Small intestine (tissue), 7 donors: ENCODE measurements around the gene C2orf68. TPM values are rescaled to one million over a fixed set of nuclear protein-coding genes. Genes with fewer than 3 reads are reported as not detected.
"Not testable (repeated sequence)": the region's sequence is repeated elsewhere in the genome, so short reads cannot be mapped to it uniquely, and the experiment has no call there.

ENCODE experiments used
- DNase-seq, 2 donors: peaks; one replicate each; pipeline versions ENCODE4 v3.0.0 to v3.0.0-alpha.2; 2013
- FAIRE-seq: peaks from 2 replicates; lab custom pipeline; 2012; peaks lifted over from hg19 to GRCh38; lab: Jason Lieb, UNC
- H3K27ac ChIP-seq, 3 donors: one replicate each; pipeline ENCODE4 v1.5.1; 2013; ENCODE audit warnings: low read length in 2 of 3, mild to moderate bottlenecking in 2 of 3, control low read depth in 1 of 3, inconsistent platforms in 1 of 3, low read depth in 1 of 3, moderate library complexity in 1 of 3
- H3K27me3 ChIP-seq, 3 donors: one replicate each; pipeline ENCODE4 v1.6.1; 2013; ENCODE audit warnings: low read length in 3 of 3, inconsistent platforms in 1 of 3; ENCODE audit not compliant: control insufficient read depth in 3 of 3, insufficient read depth in 3 of 3
- H3K36me3 ChIP-seq, 3 donors: one replicate each; pipeline ENCODE4 v1.6.1; 2013; ENCODE audit warnings: low read length in 3 of 3, inconsistent platforms in 1 of 3, low read depth in 1 of 3, mild to moderate bottlenecking in 1 of 3, moderate library complexity in 1 of 3; ENCODE audit not compliant: control insufficient read depth in 3 of 3, insufficient read depth in 2 of 3
- H3K4me1 ChIP-seq, 3 donors: one replicate each; pipeline ENCODE4 v1.6.1; 2013; ENCODE audit warnings: low read length in 2 of 3, inconsistent platforms in 1 of 3, low read depth in 1 of 3, mild to moderate bottlenecking in 1 of 3, moderate library complexity in 1 of 3; ENCODE audit not compliant: control insufficient read depth in 3 of 3, insufficient read depth in 2 of 3
- H3K4me3 ChIP-seq, 3 donors: one replicate each; pipeline ENCODE4 v1.5.1; 2013; ENCODE audit warnings: low read length in 3 of 3, control low read depth in 1 of 3, inconsistent platforms in 1 of 3, low read depth in 1 of 3, mild to moderate bottlenecking in 1 of 3, moderate library complexity in 1 of 3
- H3K9me3 ChIP-seq, 2 donors: one replicate each; pipeline ENCODE4 v1.6.1; 2013; ENCODE audit warnings: low read depth in 1 of 2, low read length in 1 of 2; ENCODE audit not compliant: control insufficient read depth in 2 of 2, insufficient read depth in 1 of 2
- WGBS, 3 donors: extraction: QIAGEN DNeasy Blood & Tissue Kit; methylation state at CpG; one replicate each; pipeline ENCODE4 v1.1.7; 2013; 5-methylcytosine and 5-hydroxymethylcytosine counted together
- polyA plus RNA-seq, 4 donors: library from polyadenylated mRNA; stranded (reverse) in 3 of 4; unstranded in 1 of 4; fragments of 200-250 nt in 3 of 4; fragments of 120-200 nt in 1 of 4; gene quantifications; one replicate each; pipeline versions ENCODE4 v1.2.1 to v1.2.3, GENCODE V29; 2013
- donor health status: healthy with polysubstance abuse.
- donor health status: control.
- donor health status: control.
- donor health status: Bipolar disorder and iron deficiency.
- donor health status: healthy.

C2orf68 gene
- polyA plus RNA-seq, 4 donors: 16.2 to 44.8 (median 25.3) TPM

GRCh38 chr2:85593023-85593422 is 18.8 kb downstream of the C2orf68 start:
- peaks cover 4 to 30% (median 6%) of the 10 kb centered on the region in 3 donors for H3K4me1 ChIP-seq
- FAIRE-seq: no peak

GRCh38 chr2:85592299-85592698 is 19.6 kb downstream of the C2orf68 start:
- DNase-seq, H3K9me3 ChIP-seq, H3K27me3 ChIP-seq, FAIRE-seq, H3K27ac ChIP-seq, H3K4me3 ChIP-seq: not testable (repeated sequence)
- Histone ChIP-seq H3K36me3 (peaks cover 0 to 11% (median 0%) of the 10 kb centered on the region in 3 donors), H3K4me1 (peaks cover 4 to 23% (median 6%) of the 10 kb centered on the region in 3 donors)
- WGBS, 3 donors: 61 to 82% (median 72%) methylated on average over 9 of the region's 9 CpGs

More at GRCh38 chr2:85593023-85593422, 18.8 kb downstream of the C2orf68 start:
- DNase-seq: no peak
- H3K9me3 ChIP-seq: no peaks in the 10 kb centered on the region
- peaks cover 0 to 16% (median 0%) of the 10 kb centered on the region in 3 donors for H3K36me3 ChIP-seq
- no peak overlapping the region for H3K27ac ChIP-seq
- no peak overlapping the region for H3K4me3 ChIP-seq
- 29 to 72% (median 61%) methylated on average over 2 to 3 of the region's 3 CpGs for WGBS, 3 donors
- H3K27me3 ChIP-seq: no peaks in the 10 kb centered on the region

- H3K27me3 ChIP-seq: no peaks in the 10 kb centered on the region
- WGBS, 3 donors: 80 to 85% (median 81%) methylated on average over 12 of the region's 12 CpGs
- DNase-seq (no peak), FAIRE-seq (no peak)
- H3K27ac ChIP-seq: no peak overlapping the region
- H3K36me3 ChIP-seq: peaks cover 0 to 4% (median 0%) of the 10 kb centered on the region in 3 donors
- H3K4me3 ChIP-seq: no peak overlapping the region
- H3K4me1 ChIP-seq: peaks cover 2 to 15% (median 7%) of the 10 kb centered on the region in 3 donors
- no peaks in the 10 kb centered on the region for H3K9me3 ChIP-seq
Measured at GRCh38 chr2:85591563-85591962, 20.3 kb downstream of the C2orf68 start.

GRCh38 chr2:85590950-85591349 is 20.9 kb downstream of the C2orf68 start:
- Histone ChIP-seq H3K4me3 (no peak overlapping the region), H3K36me3 (peaks cover 0 to 2% (median 0%) of the 10 kb centered on the region in 3 donors), H3K4me1 (peaks cover 0 to 14% (median 12%) of the 10 kb centered on the region in 3 donors), H3K27ac (peak overlapping the region in 1 of 3 donors; percentile 75), H3K9me3 (no peaks in the 10 kb centered on the region), H3K27me3 (no peaks in the 10 kb centered on the region)
- WGBS, 3 donors: 75 to 84% (median 79%) methylated on average over 2 of the region's 2 CpGs
- DNase-seq (no peak), FAIRE-seq (no peak)

GRCh38 chr2:85589982-85590791 is 21.7 kb downstream of the C2orf68 start:
- peaks cover 0 to 2% (median 0%) of the 10 kb centered on the region in 3 donors for H3K36me3 ChIP-seq
- no peak for DNase-seq
- 52 to 72% (median 72%) methylated on average over 7 of the region's 7 CpGs for WGBS, 3 donors
- peak overlapping the region in 1 of 3 donors; percentile 75 for H3K27ac ChIP-seq
- H3K9me3 ChIP-seq: no peaks in the 10 kb centered on the region
- H3K4me1 ChIP-seq: peaks cover 2 to 21% (median 19%) of the 10 kb centered on the region in 3 donors
- no peaks in the 10 kb centered on the region for H3K27me3 ChIP-seq
- H3K4me3 ChIP-seq: no peak overlapping the region
- FAIRE-seq: no peak

GRCh38 chr2:85589181-85589580 is 22.7 kb downstream of the C2orf68 start:
- DNase-seq (no peak), FAIRE-seq (no peak)
- H3K4me1 ChIP-seq: peaks cover 2 to 20% (median 14%) of the 10 kb centered on the region in 3 donors
- no peaks in the 10 kb centered on the region for H3K27me3 ChIP-seq
- WGBS, 3 donors: 87 to 94% (median 93%) methylated on average over 4 of the region's 4 CpGs
- H3K27ac ChIP-seq: no peak overlapping the region
- H3K36me3 ChIP-seq: peaks cover 0 to 2% (median 0%) of the 10 kb centered on the region in 3 donors
- H3K9me3 ChIP-seq: no peaks in the 10 kb centered on the region
- H3K4me3 ChIP-seq: no peak overlapping the region

GRCh38 chr2:85588645-85589044 is 23.2 kb downstream of the C2orf68 start:
- 80 to 93% (median 85%) methylated on average over 4 of the region's 4 CpGs for WGBS, 3 donors

GRCh38 chr2:85588236-85588635 is 23.6 kb downstream of the C2orf68 start:
- Histone ChIP-seq H3K9me3 (no peaks in the 10 kb centered on the region), H3K4me3 (no peak overlapping the region), H3K27me3 (no peaks in the 10 kb centered on the region), H3K4me1 (peaks cover 4 to 27% (median 16%) of the 10 kb centered on the region in 3 donors), H3K36me3 (peaks cover 0 to 6% (median 0%) of the 10 kb centered on the region in 3 donors), H3K27ac (peak overlapping the region in 1 of 3 donors; percentile 47)
- FAIRE-seq: no peak
- DNase-seq: no peak
- 72 to 91% (median 85%) methylated on average over 4 of the region's 4 CpGs for WGBS, 3 donors

More at GRCh38 chr2:85588645-85589044, 23.2 kb downstream of the C2orf68 start:
- FAIRE-seq (no peak), DNase-seq (no peak)
- Histone ChIP-seq H3K4me1 (peaks cover 2 to 24% (median 15%) of the 10 kb centered on the region in 3 donors), H3K27ac (peak overlapping the region in 1 of 3 donors; percentile 47), H3K27me3 (no peaks in the 10 kb centered on the region), H3K9me3 (no peaks in the 10 kb centered on the region), H3K36me3 (peaks cover 0 to 2% (median 0%) of the 10 kb centered on the region in 3 donors), H3K4me3 (no peak overlapping the region)
